Neural progenitor cell (in vitro differentiated cells): Measurements from ENCODE around the gene UTP3. TPM values are rescaled to one million over a fixed set of nuclear protein-coding genes. Genes with fewer than 3 reads are reported as not detected.

ENCODE experiments used
- DNase-seq: peaks from one replicate; pipeline ENCODE4 v3.0.0-alpha.2; 2016; ENCODE audit warnings: low spot score
- H2AFZ ChIP-seq: fragments of 200-600 bp; sonication (generic); replicated peaks from 2 replicates; pipeline ENCODE4 v1.6.1; 2016; ENCODE audit warnings: antibody characterized with exemption
- H3F3A ChIP-seq: fragments of 200-600 bp; sonication (generic); 2 replicates; pipeline ENCODE4 v1.6.1; 2016; ENCODE audit warnings: antibody characterized with exemption, low read depth
- H3K27ac ChIP-seq: fragments of 200-600 bp; sonication (generic); 2 replicates; pipeline ENCODE4 v1.5.1; 2016; ENCODE audit warnings: mild to moderate bottlenecking
- H3K27me3 ChIP-seq: fragments of 200-600 bp; sonication (generic); 2 replicates; pipeline ENCODE4 v1.6.1; 2016; ENCODE audit warnings: mild to moderate bottlenecking, moderate library complexity
- H3K36me3 ChIP-seq: fragments of 200-600 bp; sonication (generic); 2 replicates; pipeline ENCODE4 v1.5.1; 2016
- H3K4me1 ChIP-seq: fragments of 200-600 bp; sonication (generic); 2 replicates; pipeline ENCODE4 v1.6.1; 2016; ENCODE audit warnings: mixed run types
- H3K4me2 ChIP-seq: fragments of 200-600 bp; sonication (generic); 2 replicates; pipeline ENCODE4 v1.6.1; 2016
- H3K4me3 ChIP-seq: fragments of 200-600 bp; sonication (generic); 2 replicates; pipeline ENCODE4 v1.5.1; 2016
- H3K79me2 ChIP-seq: fragments of 200-600 bp; sonication (generic); 2 replicates; pipeline ENCODE4 v1.6.1; 2016; ENCODE audit warnings: low read depth
- H3K9ac ChIP-seq: fragments of 200-600 bp; sonication (generic); 2 replicates; pipeline ENCODE4 v1.6.1; 2016
- H3K9me3 ChIP-seq: fragments of 200-600 bp; sonication (generic); 2 replicates; pipeline ENCODE4 v1.5.1; 2016; ENCODE audit warnings: low read depth
- H4K20me1 ChIP-seq: fragments of 200-600 bp; sonication (generic); 2 replicates; pipeline ENCODE4 v1.6.1; 2016; ENCODE audit warnings: low read depth
- H3K27ac Mint-ChIP-seq: 3 replicates; pipeline ENCODE4 v1.8.0; 2021; ENCODE audit warnings: mixed read lengths
- H3K27me3 Mint-ChIP-seq: 2 replicates; pipeline ENCODE4 v1.8.0; 2022; ENCODE audit warnings: low read depth, mild to moderate bottlenecking, inconsistent platforms, moderate library complexity, mixed read lengths; ENCODE audit not compliant: insufficient read depth
- H3K36me3 Mint-ChIP-seq: 3 replicates; pipeline ENCODE4 v1.8.0; 2021; ENCODE audit warnings: mixed read lengths
- H3K4me1 Mint-ChIP-seq: 3 replicates; pipeline ENCODE4 v1.8.0; 2021; ENCODE audit warnings: mixed read lengths
- H3K4me3 Mint-ChIP-seq: 3 replicates; pipeline ENCODE4 v1.8.0; 2021; ENCODE audit warnings: mild to moderate bottlenecking, moderate library complexity, mixed read lengths
- H3K9me3 Mint-ChIP-seq: 3 replicates; pipeline ENCODE4 v1.8.0; 2020; ENCODE audit warnings: mixed read lengths
- CTCF ChIP-seq: fragments of 200-600 bp; sonication (generic); IDR thresholded peaks from 2 replicates; pipeline ENCODE4 v1.5.1; 2017; ENCODE audit warnings: antibody characterized with exemption, mild to moderate bottlenecking
- EZH2 ChIP-seq: fragments of 200-600 bp; sonication (generic); IDR thresholded peaks from 2 replicates; pipeline ENCODE4 v1.6.1; 2017; ENCODE audit warnings: antibody characterized with exemption, mild to moderate bottlenecking, moderate library complexity
- EZH2phosphoT487 ChIP-seq: fragments of 200-600 bp; sonication (generic); IDR thresholded peaks from 2 replicates; pipeline ENCODE4 v1.6.1; 2017; ENCODE audit warnings: antibody characterized with exemption
- total RNA-seq: library from RNA; depleted of rRNA; stranded (reverse); fragments of >200 nt; gene quantifications from 2 replicates; pipeline ENCODE4 v1.2.3, GENCODE V29; 2015; ENCODE audit warnings: low replicate concordance

Gene UTP3
- total RNA-seq, 1 donor from 2014 or later = 19.8 TPM

- Histone ChIP-seq H3K27ac (no peak overlapping the region), H3F3A (no peaks in the 10 kb centered on the region), H2AFZ (no peak overlapping the region), H3K4me3 (no peak overlapping the region), H3K4me2 (no peak overlapping the region), H3K9ac (no peak overlapping the region), H3K4me1 (no peaks in the 10 kb centered on the region), H4K20me1 (no peaks in the 10 kb centered on the region), H3K36me3 (no peaks in the 10 kb centered on the region), H3K79me2 (no peaks in the 10 kb centered on the region), H3K27me3 (no peaks in the 10 kb centered on the region), H3K9me3 (no peaks in the 10 kb centered on the region)
- H3K27me3 Mint-ChIP-seq = no peaks in the 10 kb centered on the region
- no peaks in the 10 kb centered on the region for H3K4me1 Mint-ChIP-seq
- no peaks in the 10 kb centered on the region for H3K9me3 Mint-ChIP-seq
- no peaks in the 10 kb centered on the region for H3K36me3 Mint-ChIP-seq
- no peak overlapping the region for H3K27ac Mint-ChIP-seq
- no peak for DNase-seq
- H3K4me3 Mint-ChIP-seq = no peak overlapping the region
- TF ChIP-seq CTCF = no peak
- TF ChIP-seq EZH2 = no peak
- TF ChIP-seq EZH2phosphoT487 = no peak
These were observed 14.1 kb upstream of the UTP3 start for GRCh38 chr4:70674191-70674590.

DNA sequence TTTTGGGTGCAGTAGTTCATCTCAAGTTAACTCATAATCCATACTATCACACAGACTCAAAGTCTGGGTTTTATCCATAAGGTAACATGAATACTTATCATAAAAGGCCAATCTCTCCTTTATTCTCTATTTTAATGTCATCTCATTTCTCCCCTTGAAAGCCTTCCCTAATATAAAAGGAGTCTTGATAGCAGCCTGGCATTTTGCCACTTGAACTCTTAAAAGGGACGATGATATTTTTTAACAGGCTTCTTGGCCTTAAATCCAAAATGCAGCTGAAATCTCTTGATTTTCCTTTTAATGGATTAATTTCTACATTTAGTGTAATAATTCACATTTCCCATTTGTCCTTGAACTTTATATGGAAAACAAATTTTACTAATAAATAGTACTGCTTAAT is 13.6 kb upstream of the UTP3 start:
- Mint-ChIP-seq H3K36me3 (no peaks in the 10 kb centered on the region), H3K9me3 (no peaks in the 10 kb centered on the region), H3K4me1 (no peaks in the 10 kb centered on the region), H3K4me3 (no peak overlapping the region), H3K27me3 (no peaks in the 10 kb centered on the region), H3K27ac (no peak overlapping the region)
- no peak overlapping the region for H3K4me2 ChIP-seq
- no peak overlapping the region for H3K4me3 ChIP-seq
- no peak overlapping the region for H2AFZ ChIP-seq
- no peaks in the 10 kb centered on the region for H3K36me3 ChIP-seq
- no peak for TF ChIP-seq EZH2phosphoT487
- TF ChIP-seq EZH2 = no peak
- no peak for TF ChIP-seq CTCF
- no peaks in the 10 kb centered on the region for H3K27me3 ChIP-seq
- H3K27ac ChIP-seq = no peak overlapping the region
- H3K4me1 ChIP-seq = no peaks in the 10 kb centered on the region
- no peak overlapping the region for H3K9ac ChIP-seq
- H3K79me2 ChIP-seq = no peaks in the 10 kb centered on the region
- DNase-seq = no peak
- no peaks in the 10 kb centered on the region for H3K9me3 ChIP-seq
- H3F3A ChIP-seq = no peaks in the 10 kb centered on the region
- H4K20me1 ChIP-seq = no peaks in the 10 kb centered on the region

DNA sequence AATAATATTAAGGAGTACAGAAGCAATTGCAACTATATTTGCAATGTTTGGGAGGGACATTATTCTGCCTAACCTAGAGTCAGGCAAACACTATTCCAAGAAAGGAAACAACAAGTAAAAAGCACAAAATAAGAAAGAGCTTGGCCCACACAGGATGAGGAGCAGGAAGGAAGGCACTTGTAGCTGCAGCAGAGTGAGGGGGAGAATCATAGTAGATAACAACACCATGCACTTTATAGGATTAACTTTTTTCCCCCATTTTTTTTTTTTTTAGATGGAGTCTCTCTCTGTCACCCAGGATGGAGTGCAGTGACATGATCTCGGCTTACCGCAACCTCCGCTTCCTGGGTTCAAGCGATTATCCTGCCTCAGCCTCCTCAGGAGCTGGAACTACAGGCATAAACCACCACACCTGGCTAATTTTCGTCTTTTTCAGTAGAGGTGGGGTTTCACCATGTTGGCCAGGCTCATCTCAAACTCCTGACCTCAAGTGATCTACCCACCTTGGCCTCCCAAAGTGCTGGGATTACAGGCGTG is 11.7 kb upstream of the UTP3 start:
- no peak for DNase-seq
- H3K9ac ChIP-seq = no peak overlapping the region
- Mint-ChIP-seq H3K9me3 (no peaks in the 10 kb centered on the region), H3K27ac (no peak overlapping the region), H3K27me3 (no peaks in the 10 kb centered on the region), H3K4me3 (no peak overlapping the region), H3K36me3 (no peaks in the 10 kb centered on the region), H3K4me1 (no peaks in the 10 kb centered on the region)
- no peak overlapping the region for H3K27ac ChIP-seq
- TF ChIP-seq CTCF (no peak), EZH2phosphoT487 (no peak), EZH2 (no peak)
- H4K20me1 ChIP-seq = no peaks in the 10 kb centered on the region
- no peaks in the 10 kb centered on the region for H3K27me3 ChIP-seq
- no peaks in the 10 kb centered on the region for H3K79me2 ChIP-seq
- no peaks in the 10 kb centered on the region for H3K4me1 ChIP-seq
- H3F3A ChIP-seq = no peaks in the 10 kb centered on the region
- no peaks in the 10 kb centered on the region for H3K36me3 ChIP-seq
- no peak overlapping the region for H3K4me3 ChIP-seq
- H2AFZ ChIP-seq = no peak overlapping the region
- H3K4me2 ChIP-seq = no peak overlapping the region
- no peaks in the 10 kb centered on the region for H3K9me3 ChIP-seq
